HepG2 (cell line): ENCODE data around the gene CXXC5. TPM values are rescaled to one million over a fixed set of nuclear protein-coding genes. Genes with fewer than 3 reads are reported as not detected.

Source experiments
- ATAC-seq: fragments of 200-7000 bp; cut with Tn5 transposase; 3 replicates; pipeline ENCODE4 v1.9.1; 2020; ENCODE audit warnings: mild to moderate bottlenecking, moderate library complexity
- BruUV-seq: library from RNA; stranded (reverse); fragments of 400-500 nt; replicated peaks from 2 replicates; lab custom pipeline; 2021; lab: Mats Ljungman, UMichigan
- CTCF ChIA-PET: fragments of 300-600 bp; formaldehyde crosslinking; extraction: SDS; loops from one replicate; lab custom pipeline; 2021; ENCODE audit warnings: low total read pairs, inconsistent platforms, low intra/inter-chr PET ratio; lab: Yijun Ruan, JAX
- POLR2A ChIA-PET: fragments of 350-600 bp; sonication (Branson Sonifier 250); formaldehyde crosslinking; loops from one replicate; lab custom pipeline; 2020; ENCODE audit warnings: antibody characterized with exemption, inconsistent platforms; lab: Yijun Ruan, JAX
- DNase-seq: peaks from one replicate; pipeline ENCODE4 v3.0.0-alpha.2; 2015; ENCODE audit warnings: low spot score
- FAIRE-seq: peaks from 3 replicates; lab custom pipeline; 2011; peaks lifted over from hg19 to GRCh38; lab: Jason Lieb, UNC
- H2AFZ ChIP-seq: one replicate; pipeline ENCODE4 v1.6.1; 2011; ENCODE audit warnings: low read length, inconsistent platforms
- H3K27ac ChIP-seq: fragments of 300-600 bp; 3 replicates; pipeline ENCODE4 v1.8.0; 2011; ENCODE audit warnings: mixed run types, mild to moderate bottlenecking, mixed read lengths, low read length, inconsistent platforms; ENCODE audit not compliant: insufficient read depth; ENCODE audit errors: extremely low read length
- H3K27me3 ChIP-seq, 2 experiments: fragments of 200-600 bp in 1 of 2; 2 replicates in 1 of 2; 3 replicates in 1 of 2; pipeline versions ENCODE4 v1.6.0 to v1.8.0; 2011; ENCODE audit warnings: low read length in 2 of 2, mild to moderate bottlenecking in 2 of 2, moderate library complexity in 2 of 2, inconsistent platforms in 1 of 2; ENCODE audit not compliant: insufficient read depth in 2 of 2, control insufficient read depth in 1 of 2
- H3K36me3 ChIP-seq, 2 experiments: fragments of 200-600 bp in 1 of 2; replicated peaks in 1 of 2; 2 replicates in 1 of 2; 3 replicates in 1 of 2; pipeline versions ENCODE4 v1.5.1 to v1.8.0; 2011; ENCODE audit warnings: low read length in 2 of 2, inconsistent platforms in 1 of 2; ENCODE audit not compliant: insufficient read depth in 2 of 2, control insufficient read depth in 1 of 2
- H3K4me1 ChIP-seq: 2 replicates; pipeline ENCODE4 v1.5.1; 2012; ENCODE audit warnings: low read length, inconsistent platforms; ENCODE audit not compliant: insufficient read depth
- H3K4me2 ChIP-seq: 2 replicates; pipeline ENCODE4 v1.6.0; 2011; ENCODE audit warnings: low read depth, low read length, inconsistent platforms
- H3K4me3 ChIP-seq, 3 experiments: fragments of 200-600 bp in 1 of 3; sonication (generic), shearing (Covaris generic) in 1 of 3; replicated peaks in 1 of 3; 2 replicates each; pipeline ENCODE4 v1.5.1; 2011 to 2016; ENCODE audit warnings: low read length in 3 of 3, inconsistent platforms in 2 of 3, low read depth in 2 of 3, mild to moderate bottlenecking in 2 of 3, control low read depth in 1 of 3, mixed read lengths in 1 of 3; ENCODE audit not compliant: insufficient read depth in 1 of 3
- H3K79me2 ChIP-seq: one replicate; pipeline ENCODE4 v1.6.1; 2011; ENCODE audit warnings: low read length, inconsistent platforms; ENCODE audit not compliant: insufficient read depth
- H3K9ac ChIP-seq: 2 replicates; pipeline ENCODE4 v1.6.0; 2011; ENCODE audit warnings: mild to moderate bottlenecking, low read depth, low read length, inconsistent platforms; ENCODE audit not compliant: insufficient read depth
- H3K9me3 ChIP-seq: 2 replicates; pipeline ENCODE4 v1.5.1; 2012; ENCODE audit warnings: mild to moderate bottlenecking, low read length
- H4K20me1 ChIP-seq: 2 replicates; pipeline ENCODE4 v1.6.0; 2011; ENCODE audit warnings: inconsistent platforms, mild to moderate bottlenecking, low read length, moderate library complexity; ENCODE audit not compliant: insufficient read depth
- BRF2 ChIP-seq: sonication (generic); formaldehyde crosslinking; IDR thresholded peaks from 2 replicates; pipeline ENCODE4 v1.8.1; 2022; ENCODE audit warnings: mild to moderate bottlenecking, missing genetic modification reagents
- CBFB ChIP-seq: sonication (generic); formaldehyde crosslinking; IDR thresholded peaks from 2 replicates; pipeline ENCODE4 v1.4.0; 2020; ENCODE audit warnings: missing genetic modification reagents
- FLYWCH1 ChIP-seq: sonication (generic); formaldehyde crosslinking; IDR thresholded peaks from 2 replicates; pipeline ENCODE4 v1.8.1; 2023; ENCODE audit warnings: mild to moderate bottlenecking, missing genetic modification reagents
- IKZF5 ChIP-seq: IDR thresholded peaks from 2 replicates; pipeline ENCODE4 v1.6.1; 2018; ENCODE audit warnings: missing genetic modification reagents, mild to moderate bottlenecking, missing compliant biosample characterization
- IRX3 ChIP-seq: sonication (generic); formaldehyde crosslinking; IDR thresholded peaks from 2 replicates; pipeline ENCODE4 v1.8.1; 2023; ENCODE audit warnings: mild to moderate bottlenecking, low read depth, missing genetic modification reagents, borderline replicate concordance
- NCOA5 ChIP-seq: sonication (generic); formaldehyde crosslinking; IDR thresholded peaks from 2 replicates; pipeline ENCODE4 v1.4.0; 2020; ENCODE audit warnings: missing genetic modification reagents
- PRMT3 ChIP-seq: sonication (generic); formaldehyde crosslinking; IDR thresholded peaks from 2 replicates; pipeline ENCODE4 v1.8.1; 2022; ENCODE audit warnings: low read depth, mild to moderate bottlenecking, moderate library complexity, missing genetic modification reagents, borderline replicate concordance
- RBM39 ChIP-seq: fragments of 200-400 bp; formaldehyde crosslinking; IDR thresholded peaks from one replicate; pipeline ENCODE4 v1.6.1; 2018; ENCODE audit warnings: antibody characterized with exemption, mild to moderate bottlenecking, low read depth, low read length; ENCODE audit not compliant: poor library complexity, severe bottlenecking
- REL ChIP-seq: sonication (generic); formaldehyde crosslinking; conservative IDR thresholded peaks from 2 replicates; pipeline ENCODE4 v1.8.0; 2022; ENCODE audit warnings: mild to moderate bottlenecking, missing genetic modification reagents, moderate library complexity
- YEATS2 ChIP-seq: sonication (generic); formaldehyde crosslinking; IDR thresholded peaks from 2 replicates; pipeline ENCODE4 v1.4.0; 2020; ENCODE audit warnings: missing genetic modification reagents, borderline replicate concordance
- ZNF296 ChIP-seq: sonication (generic); formaldehyde crosslinking; conservative IDR thresholded peaks from 2 replicates; pipeline ENCODE4 v1.5.0; 2020; ENCODE audit warnings: mild to moderate bottlenecking, missing genetic modification reagents
- ZNF670 ChIP-seq: sonication (generic); formaldehyde crosslinking; IDR thresholded peaks from 2 replicates; pipeline ENCODE4 v1.8.0; 2022; ENCODE audit warnings: mild to moderate bottlenecking, missing genetic modification reagents, borderline replicate concordance
- ZNF7 ChIP-seq: IDR thresholded peaks from 2 replicates; pipeline ENCODE4 v1.6.1; 2016; ENCODE audit warnings: missing biosample characterization, missing genetic modification reagents
- ZSCAN5A ChIP-seq: sonication (generic); formaldehyde crosslinking; IDR thresholded peaks from 2 replicates; pipeline ENCODE4 v1.8.0; 2022; ENCODE audit warnings: mild to moderate bottlenecking, missing genetic modification reagents, borderline replicate concordance
- WGBS: methylation state at CpG from one replicate; pipeline ENCODE4 v1.1.6; 2017; ENCODE audit warnings: low lambda C conversion rate; 5-methylcytosine and 5-hydroxymethylcytosine counted together
- in situ Hi-C: cut with HindIII; loops from 2 replicates; pipeline ENCODE4 v1.10.0; 2017; ENCODE audit warnings: low pct_unique_long_range_greater_than_20kb; ENCODE audit not compliant: extremely low pct_ligation_motif_present
- intact Hi-C: fragments of 100-400 bp; cut with micrococcal nuclease; formaldehyde crosslinking; loops from one replicate; pipeline ENCODE4 v1.10.0; 2022; ENCODE audit not compliant: unreplicated experiment
- polyA plus RNA-seq, 8 experiments: library from polyadenylated mRNA; depleted of rRNA in 3 of 8; stranded (reverse) in 7 of 8; unstranded in 1 of 8; fragments of >200 nt; fragmentation: Illumina TruSeq in 4 of 8; extraction: Trizol in 4 of 8; gene quantifications; 2 replicates each; pipeline versions ENCODE4 v1.2.1 to v1.2.3, GENCODE V29; 2011 to 2016; ENCODE audit warnings: low read depth in 4 of 8, missing spikeins in 1 of 8, mixed read lengths in 1 of 8; ENCODE audit not compliant: insufficient read depth in 1 of 8
- total RNA-seq, 5 experiments: library from RNA; depleted of rRNA; stranded (reverse); fragments of >200 nt; fragmentation: Illumina TruSeq; extraction: Trizol; gene quantifications; 2 replicates each; pipeline ENCODE4 v1.2.3, GENCODE V29; 2016; ENCODE audit warnings: low read depth in 1 of 5

Gene CXXC5
- total and polyA plus RNA-seq, 2 of the 13 experiments (the other 11 are each of a cell fraction or from before 2014, with no cell fraction given), result 32.3 to 33.0 TPM

- ATAC-seq (no peak), DNase-seq (no peak), FAIRE-seq (no peak)
- no peaks in the 10 kb centered on the region for H3K79me2 ChIP-seq
- in situ Hi-C loops (loop anchor here (25.0 kb wide), 1 partner anchor 328 kb away; no protein-coding TSS in a partner anchor), intact Hi-C loops (loop anchor here (10.0 kb wide), 1 partner anchor 211 kb away; no protein-coding TSS in a partner anchor)
- H3K4me3 ChIP-seq, result no peak overlapping the region
- no TSS peak for BruUV-seq
- no peaks in the 10 kb centered on the region for H4K20me1 ChIP-seq
- H3K4me2 ChIP-seq, result no peak overlapping the region
- WGBS, result 80% methylated on average over 1 of the region's 2 CpGs
- no peak overlapping the region for H2AFZ ChIP-seq
- no peak overlapping the region for H3K27ac ChIP-seq
- ChIA-PET POLR2A (interaction anchor here (0.6 to 1.9 kb wide), 5 partner anchors 14 to 132 kb away, joined by 3 to 6 read pairs (median 4); partner anchors contain the start of genes CXXC5 and UBE2D2), CTCF (interaction anchor here (1.4 to 2.5 kb wide), 2 partner anchors 56 to 132 kb away, joined by 16 to 54 read pairs; no protein-coding TSS in a partner anchor)
- H3K9ac ChIP-seq, result no peak overlapping the region
- H3K36me3 ChIP-seq, result peaks cover 0 to 8% of the 10 kb centered on the region in 2 experiments; a peak in 1 of 5 replicates
- H3K9me3 ChIP-seq, result no peaks in the 10 kb centered on the region
- no peak for TF ChIP-seq FLYWCH1
- TF ChIP-seq ZNF670 (CRISPR knock-in tag), result 0 out of 2 replicates have a peak, but pooled peaks have one; percentile 10
- peaks cover 57% of the 10 kb centered on the region for H3K4me1 ChIP-seq
- no peaks in the 10 kb centered on the region for H3K27me3 ChIP-seq
Measured at GRCh38 chr5:139634028-139634325, 14.2 kb upstream of the CXXC5 start.

GRCh38 chr5:139634541-139634940 lies 13.6 kb upstream of the CXXC5 start:
- no peak overlapping the region for H3K9ac ChIP-seq
- no TSS peak for BruUV-seq
- no peaks in the 10 kb centered on the region for H4K20me1 ChIP-seq
- peaks cover 0 to 2% of the 10 kb centered on the region in 2 experiments; a peak in 1 of 5 replicates for H3K36me3 ChIP-seq
- in situ Hi-C loops, result loop anchor here (25.0 kb wide), 1 partner anchor 328 kb away; no protein-coding TSS in a partner anchor
- ChIA-PET CTCF (interaction anchor here (2.5 kb wide), 1 partner anchor 55 kb away, joined by 10 read pairs; no protein-coding TSS in a partner anchor), POLR2A (interaction anchor here (1.1 to 1.9 kb wide), 3 partner anchors 66 to 131 kb away, joined by 3 to 6 read pairs (median 5); no protein-coding TSS in a partner anchor)
- H3K4me3 ChIP-seq, result no peak overlapping the region
- no peaks in the 10 kb centered on the region for H3K79me2 ChIP-seq
- H3K4me2 ChIP-seq, result no peak overlapping the region
- peaks cover 63% of the 10 kb centered on the region for H3K4me1 ChIP-seq
- ATAC-seq (no peak), FAIRE-seq (no peak), DNase-seq (no peak)
- H3K27ac ChIP-seq, result no peak overlapping the region
- no peak overlapping the region for H2AFZ ChIP-seq
- no peaks in the 10 kb centered on the region for H3K9me3 ChIP-seq
- H3K27me3 ChIP-seq, result no peaks in the 10 kb centered on the region
- WGBS, result 40% methylated on average over 2 of the region's 3 CpGs
- intact Hi-C loops, result loop anchor here (10.0 kb wide), 1 partner anchor 210 kb away; no protein-coding TSS in a partner anchor
- TF ChIP-seq BRF2 (no peak), NCOA5 (no peak), IKZF5 (CRISPR knock-in tag) (no peak), RBM39 (no peak), REL (CRISPR knock-in tag) (no peak), YEATS2 (CRISPR knock-in tag) (no peak), ZSCAN5A (CRISPR knock-in tag) (no peak), IRX3 (CRISPR knock-in tag) (no peak), ZNF7 (CRISPR knock-in tag) (no peak), PRMT3 (no peak), ZNF296 (no peak), CBFB (CRISPR knock-in tag) (no peak)
